Measurements from ENCODE around the gene ADH1C. TPM values are rescaled to one million over a fixed set of nuclear protein-coding genes. Genes with fewer than 3 reads are reported as not detected.

ADH1C gene
- total RNA-seq, 2 experiments from 2014 or later: not detected

DNA sequence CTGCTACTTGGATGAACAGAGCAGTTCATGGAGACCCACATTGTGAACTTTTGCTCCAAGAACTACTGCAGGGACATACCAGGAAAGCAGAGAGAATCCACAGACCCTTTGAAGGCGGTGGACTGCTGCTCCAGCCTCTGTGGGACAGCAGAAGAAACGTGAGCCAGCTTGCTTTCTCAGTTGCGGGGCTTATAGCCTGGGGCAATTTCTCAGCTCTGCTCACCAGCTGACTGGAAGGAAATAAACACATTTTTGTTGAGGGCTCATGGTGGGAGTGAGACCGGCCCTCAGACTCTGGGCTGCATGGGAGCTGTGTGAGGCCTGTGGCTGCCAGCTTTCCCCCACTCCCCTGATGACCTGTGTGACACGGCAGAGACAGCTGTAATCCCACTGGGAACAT is 59.2 kb downstream of the ADH1C start:
- Mint-ChIP-seq H3K9me3 (peaks cover 19% of the 10 kb centered on the region), H3K36me3 (no peaks in the 10 kb centered on the region), H3K27ac (no peak overlapping the region), H3K4me3 (no peak overlapping the region), H3K27me3 (peaks cover 3% of the 10 kb centered on the region), H3K4me1 (no peaks in the 10 kb centered on the region)
- no peak for DNase-seq

DNA sequence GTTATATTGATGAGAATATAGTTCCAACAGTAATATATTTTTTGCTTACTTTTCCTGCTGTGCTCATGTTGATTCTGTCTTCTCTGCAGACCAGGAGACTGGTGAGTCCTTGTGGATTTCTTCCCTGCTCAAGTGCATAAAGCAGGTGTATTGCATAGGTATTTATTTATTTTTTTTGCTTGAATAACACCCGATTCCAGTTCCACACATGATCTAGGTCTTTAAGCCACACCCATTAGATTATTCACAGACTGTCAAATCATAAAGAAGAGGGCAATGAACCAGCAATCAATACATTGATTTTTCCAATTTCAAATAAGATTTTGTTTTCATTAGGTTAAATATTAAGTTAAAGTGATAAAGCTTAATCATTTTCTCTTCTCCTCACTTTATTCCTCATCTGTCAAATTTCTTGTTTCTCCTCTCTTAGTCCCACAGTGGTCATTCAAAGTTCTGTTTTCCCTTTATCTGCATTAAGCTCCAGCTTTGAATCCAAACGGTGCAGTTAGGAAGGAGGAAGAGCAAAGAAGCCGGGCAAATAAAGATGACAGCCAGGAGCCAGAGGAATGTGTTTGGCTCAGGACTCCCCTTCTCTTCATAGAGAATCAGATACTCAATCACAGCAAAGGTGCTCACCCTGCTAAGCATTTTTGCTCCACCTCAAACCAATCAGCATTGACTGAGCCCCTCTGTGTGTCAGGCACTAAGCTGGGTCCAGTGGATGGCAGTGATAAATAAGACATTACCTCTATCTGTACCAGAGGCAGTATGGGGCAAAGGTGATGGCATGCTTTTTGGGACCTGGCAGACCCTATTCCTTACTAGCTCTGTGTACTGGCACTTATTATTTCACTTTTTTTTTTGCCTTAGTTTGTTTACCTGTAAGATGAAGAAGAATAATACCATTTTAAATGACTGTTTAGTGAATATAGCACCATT is 61.4 kb downstream of the ADH1C start, which contains the start of gene ADH1A:
Gene ADH1A, minus strand, starts transcription at position 138 of the 939 bp plus-strand sequence. Its CDS starts 71 bp downstream, at position 67.
- no peak for DNase-seq
- H3K27me3 Mint-ChIP-seq: peaks cover 3% of the 10 kb centered on the region
- H3K9me3 Mint-ChIP-seq: peaks cover 9% of the 10 kb centered on the region
- H3K4me1 Mint-ChIP-seq: no peaks in the 10 kb centered on the region
- no peak within 1 kb of the TSS for H3K4me3 Mint-ChIP-seq
- no peak within 1 kb of the TSS for H3K27ac Mint-ChIP-seq
- H3K36me3 Mint-ChIP-seq: no peaks in the 10 kb centered on the region

Other genes starting within 250 kb of the ADH1C start
- gene ADH4, start 208.4 kb downstream of the ADH1C start, total RNA-seq: not detected
- not detected for gene ADH6, start 133.5 kb downstream of the ADH1C start, total RNA-seq
- not detected for gene ADH1A, start 61.8 kb downstream of the ADH1C start, total RNA-seq
- not detected for gene ADH1B, start 31.3 kb downstream of the ADH1C start, total RNA-seq
- not detected for gene ADH7, start 82.6 kb upstream of the ADH1C start, total RNA-seq
- gene C4orf17, start 158.3 kb upstream of the ADH1C start, total RNA-seq: not detected
- 1 to 10 TPM; 8.5 to 8.8 TPM for gene TRMT10A, start 211.3 kb upstream of the ADH1C start, total RNA-seq
- gene MTTP, start 222.1 kb upstream of the ADH1C start, total RNA-seq: under 1 TPM; 0.34 to 0.47 TPM

Measured in activated naive CD8-positive, alpha-beta T cell treated with anti-CD3 and anti-CD28 coated beads for 36 hours (primary cell).